Measurements from ENCODE around the gene ACYP2.
"Not testable (repeated sequence)": the region's sequence is repeated elsewhere in the genome, so short reads cannot be mapped to it uniquely, and the experiment has no call there.

ACYP2 gene

DNA sequence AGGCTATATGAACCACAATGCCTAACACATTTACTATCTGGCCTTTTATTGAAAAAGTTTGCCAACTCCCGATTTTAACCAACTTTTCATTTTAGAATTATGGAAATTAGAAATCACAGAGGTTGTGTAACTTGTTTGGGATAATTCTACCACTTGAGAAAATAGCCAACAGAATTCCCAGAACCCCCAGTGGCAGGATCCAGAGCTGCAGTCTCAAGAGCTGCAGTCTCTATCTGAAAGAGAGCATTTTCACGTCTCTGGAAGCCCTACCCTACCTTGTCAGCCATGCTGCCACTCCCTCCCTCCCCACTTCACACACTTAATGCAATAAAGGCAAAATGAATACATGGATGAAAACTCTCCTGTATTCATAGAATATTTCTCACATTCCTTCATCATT is 164.0 kb downstream of the ACYP2 start:
- no peak for DNase-seq

DNA sequence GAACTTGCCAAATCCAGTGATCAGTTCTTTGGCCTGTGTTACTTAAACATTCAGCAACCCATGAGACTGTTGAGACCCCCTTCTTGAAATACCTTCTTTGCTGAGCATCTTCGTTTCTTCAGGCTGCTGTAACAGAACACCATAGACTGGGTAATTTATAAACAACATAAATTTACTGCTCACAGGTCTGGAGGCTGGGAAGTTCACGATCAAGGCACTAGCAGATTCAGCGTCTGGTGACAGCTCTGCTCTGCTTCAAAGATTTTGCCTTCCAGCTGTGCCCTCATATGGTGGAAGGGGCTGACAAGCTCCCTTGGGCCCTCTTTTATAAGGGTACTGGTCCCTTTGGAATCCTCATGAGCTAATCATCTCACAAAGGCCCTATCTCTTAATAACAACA is 169.4 kb downstream of the ACYP2 start:
- DNase-seq = no peak

DNA sequence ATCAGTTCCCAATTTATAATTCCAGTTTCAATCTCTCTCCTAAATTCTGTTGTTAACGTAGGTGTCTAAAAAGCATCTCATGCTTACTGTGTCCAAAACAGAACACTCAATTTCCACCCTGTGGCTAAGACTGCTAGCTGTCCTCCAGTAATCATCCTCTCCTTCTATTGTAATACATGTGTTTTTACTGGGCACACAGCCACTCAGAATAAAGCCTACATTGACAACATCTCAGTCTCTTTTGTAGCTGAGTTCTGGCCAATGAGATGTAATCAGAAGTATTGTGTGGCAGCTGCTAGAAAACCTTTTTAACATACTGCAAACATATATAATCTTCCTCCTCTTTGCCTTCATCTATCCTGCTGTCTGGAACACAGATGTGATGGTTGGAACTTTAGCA is 170.0 kb downstream of the ACYP2 start:
- DNase-seq = no peak

DNA sequence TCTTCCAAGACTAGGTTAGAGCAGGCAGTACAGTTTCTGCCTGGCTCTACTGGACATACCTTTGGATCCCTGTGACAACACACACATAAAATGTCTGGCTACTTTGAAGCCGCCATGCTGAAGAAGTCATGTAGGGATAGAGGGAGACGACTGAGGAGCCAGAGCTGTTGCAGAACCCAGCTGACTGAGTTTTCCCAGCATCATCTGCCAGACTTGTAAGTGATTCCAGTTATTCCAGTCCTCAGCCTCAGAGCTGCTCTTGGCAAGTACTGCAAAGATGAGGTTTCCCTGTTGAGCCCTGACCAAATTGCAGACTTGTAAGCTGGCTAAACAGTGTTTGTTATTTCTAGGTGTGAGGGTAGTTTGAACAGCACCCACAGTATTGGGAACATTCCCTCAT is 172.1 kb downstream of the ACYP2 start:
- no peak for DNase-seq

DNA sequence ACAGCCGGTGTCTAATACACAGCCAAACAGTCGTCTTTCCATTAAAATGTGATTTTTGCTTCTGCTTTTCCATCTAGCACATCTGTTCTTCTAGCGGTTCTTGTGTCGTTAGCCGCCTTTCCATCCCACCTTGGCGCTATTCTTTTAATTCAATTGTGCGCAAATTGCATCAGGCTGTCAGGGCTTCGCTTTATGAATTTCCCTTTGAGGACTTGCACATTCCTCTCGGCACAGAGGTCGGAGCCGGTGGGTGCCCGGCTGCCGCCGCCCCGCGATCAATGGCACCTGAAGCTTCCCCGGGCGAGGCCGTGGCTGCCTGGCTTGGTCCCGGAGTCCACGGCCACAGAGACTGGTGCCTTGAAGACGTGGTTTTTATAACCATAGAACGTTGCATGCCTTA is 174.5 kb downstream of the ACYP2 start:
- DNase-seq = no peak

DNA sequence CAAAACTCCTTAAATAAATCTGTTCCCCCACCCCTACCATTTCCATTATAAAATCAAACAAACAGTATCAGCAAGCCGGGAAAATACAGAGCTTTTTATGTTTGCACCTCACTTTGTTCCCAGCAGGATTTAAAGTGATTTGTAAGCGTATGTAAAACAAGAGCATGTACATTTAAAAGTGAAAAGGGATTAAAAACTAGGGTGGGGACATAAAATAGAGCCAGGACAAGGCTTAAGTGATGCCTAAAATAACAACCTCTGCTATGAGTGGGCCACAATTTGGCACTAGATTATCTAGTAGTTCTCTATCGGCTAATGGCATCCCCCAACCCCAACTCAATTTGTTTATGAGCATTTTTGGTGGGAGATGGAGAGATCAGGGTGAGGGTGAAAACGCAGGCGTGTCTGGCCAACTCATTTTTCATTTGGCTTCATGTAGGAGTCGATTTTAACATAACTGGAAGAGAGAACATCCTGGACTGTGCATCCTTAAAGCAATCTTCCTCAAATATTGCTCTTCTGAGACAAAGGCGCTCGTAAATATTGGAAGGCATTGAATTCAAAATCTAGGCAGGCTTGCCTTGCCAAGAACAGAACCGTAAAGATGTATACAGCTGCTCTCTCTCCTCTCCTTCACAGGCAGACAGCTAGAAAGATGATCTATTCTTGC is 175.1 kb downstream of the ACYP2 start:
- no peak for DNase-seq

DNA sequence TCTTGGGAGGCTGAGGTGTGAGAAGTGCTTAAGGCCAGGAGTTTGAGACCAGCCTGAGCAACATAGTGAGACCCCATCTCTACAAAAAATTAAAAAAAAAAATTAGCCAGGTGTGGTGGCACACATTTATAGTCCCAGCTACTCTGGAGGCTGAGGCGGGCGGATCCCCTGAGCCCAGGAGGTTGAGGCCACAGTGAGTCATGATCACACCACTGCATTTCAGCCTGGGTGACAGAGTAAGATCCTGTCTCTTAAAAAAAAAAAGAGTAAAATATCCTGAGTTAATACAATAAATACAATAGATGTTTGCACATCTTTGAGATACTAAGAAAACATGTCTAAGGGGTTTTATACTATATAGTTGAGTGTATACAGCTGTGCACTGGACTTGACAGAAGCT is 179.2 kb downstream of the ACYP2 start:
- not testable (repeated sequence) for DNase-seq

DNA sequence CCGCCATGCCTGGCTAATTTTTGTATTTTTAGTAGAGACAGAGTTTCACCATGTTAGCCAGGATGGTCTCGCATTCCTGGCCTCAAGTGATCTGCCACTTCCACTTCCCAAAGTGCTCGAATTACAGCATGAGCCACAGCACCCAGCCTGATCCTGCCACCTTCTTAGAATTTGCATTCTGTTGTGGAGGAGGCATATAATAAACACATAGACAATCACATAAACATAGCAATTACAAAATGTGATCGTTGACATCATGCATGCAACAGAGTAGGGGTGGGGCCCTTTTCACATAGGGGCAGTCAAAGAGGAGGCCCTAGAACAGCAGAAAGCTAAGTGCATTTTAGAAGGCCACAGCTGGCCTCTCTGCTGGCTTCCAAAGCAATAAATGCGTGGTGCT is 180.5 kb downstream of the ACYP2 start:
- DNase-seq = no peak

DNA sequence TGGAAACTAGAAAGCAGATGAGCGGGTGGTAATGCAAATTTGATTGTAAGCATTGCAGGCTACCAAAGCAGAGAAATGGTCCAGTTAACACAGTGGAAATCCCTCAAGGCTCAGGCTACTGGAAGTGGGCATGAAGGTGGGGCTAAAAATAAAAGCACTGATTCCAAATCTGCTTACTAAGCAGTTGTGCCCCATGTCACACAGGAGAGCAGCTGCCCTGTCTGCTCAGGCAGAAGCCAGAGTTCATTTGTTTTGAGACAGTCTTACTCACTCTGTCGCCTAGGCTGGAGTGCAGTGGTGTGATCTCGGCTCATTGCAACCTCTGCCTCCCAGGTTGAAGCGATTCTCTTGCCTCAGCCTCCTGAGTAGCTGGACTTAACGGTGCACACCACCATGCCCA is 183.1 kb downstream of the ACYP2 start:
- no peak for DNase-seq

DNA sequence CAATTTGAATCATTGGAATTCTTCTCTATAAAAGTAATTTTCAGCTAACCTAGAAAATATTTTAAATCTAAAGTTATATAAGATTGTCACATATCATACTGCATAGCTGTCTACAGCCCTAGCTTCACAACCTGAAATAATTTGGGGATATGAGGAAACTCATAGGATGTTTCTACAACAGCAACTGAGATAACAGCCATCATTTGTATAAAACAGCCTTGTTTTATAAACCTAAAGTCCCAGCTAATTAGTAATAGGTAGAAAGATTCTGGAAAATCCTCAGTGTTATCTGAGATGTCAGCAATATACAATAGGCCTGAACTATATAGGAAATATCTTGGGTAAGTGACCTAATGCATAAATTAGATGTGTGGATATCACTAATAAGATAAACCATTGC is 188.2 kb downstream of the ACYP2 start:
- DNase-seq = no peak

DNA sequence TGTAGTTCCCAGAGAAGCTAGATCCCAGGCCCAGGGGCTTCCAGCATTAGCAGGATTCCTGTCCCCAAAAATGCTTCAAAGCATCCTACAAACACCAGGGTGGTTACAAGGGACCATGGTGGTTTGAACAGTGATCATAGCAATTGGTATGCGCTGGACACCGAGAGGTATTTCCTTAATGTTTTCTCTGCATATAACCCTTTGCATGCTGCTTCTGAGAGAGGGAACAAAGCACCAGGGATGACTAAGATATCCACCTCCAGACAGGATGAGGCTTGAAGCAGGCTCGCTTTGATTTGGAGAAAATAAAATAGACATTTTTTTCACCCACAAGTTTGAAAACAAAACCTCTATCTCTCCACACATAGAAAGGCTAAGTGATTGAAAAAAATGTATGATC is 191.1 kb downstream of the ACYP2 start:
- DNase-seq = no peak

DNA sequence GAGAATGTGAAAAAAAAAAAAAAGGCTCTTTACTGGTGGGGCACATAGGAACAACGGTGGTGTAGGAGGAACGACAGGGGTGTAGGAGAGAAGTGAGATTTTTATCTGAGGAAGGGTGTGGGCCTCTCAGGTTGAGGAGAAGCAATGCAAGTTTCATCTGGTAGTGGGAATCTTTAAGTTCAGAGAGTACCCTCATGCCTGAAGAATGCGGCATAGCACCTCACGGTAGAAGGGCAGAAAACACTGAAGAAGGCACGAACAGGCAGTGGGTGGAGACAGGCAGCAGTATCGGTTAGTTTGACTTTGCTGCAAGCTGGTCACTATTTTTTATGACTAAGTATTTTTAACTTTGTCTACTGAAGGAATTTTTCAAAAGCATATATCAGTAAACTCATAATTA is 192.8 kb downstream of the ACYP2 start:
- DNase-seq = no peak

DNA sequence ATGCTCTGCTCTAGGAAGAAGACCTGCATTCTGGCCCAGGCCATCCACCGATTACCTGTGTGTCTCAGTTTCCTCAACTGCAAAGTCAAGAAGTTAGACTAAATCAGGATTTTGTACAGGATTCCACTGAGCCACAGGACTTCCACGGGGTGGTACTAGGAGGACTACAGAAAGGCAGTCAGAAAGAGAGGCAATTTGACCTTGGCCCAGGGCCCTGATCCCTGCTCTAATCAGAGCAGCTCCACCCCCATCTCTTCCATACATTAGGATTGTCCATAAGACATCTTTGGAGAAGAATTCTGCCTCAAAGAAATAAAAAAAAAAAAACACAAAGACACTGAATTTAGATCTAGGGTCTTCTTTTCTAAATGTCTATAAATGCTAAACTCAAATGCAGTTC is 193.4 kb downstream of the ACYP2 start:
- no peak for DNase-seq

DNA sequence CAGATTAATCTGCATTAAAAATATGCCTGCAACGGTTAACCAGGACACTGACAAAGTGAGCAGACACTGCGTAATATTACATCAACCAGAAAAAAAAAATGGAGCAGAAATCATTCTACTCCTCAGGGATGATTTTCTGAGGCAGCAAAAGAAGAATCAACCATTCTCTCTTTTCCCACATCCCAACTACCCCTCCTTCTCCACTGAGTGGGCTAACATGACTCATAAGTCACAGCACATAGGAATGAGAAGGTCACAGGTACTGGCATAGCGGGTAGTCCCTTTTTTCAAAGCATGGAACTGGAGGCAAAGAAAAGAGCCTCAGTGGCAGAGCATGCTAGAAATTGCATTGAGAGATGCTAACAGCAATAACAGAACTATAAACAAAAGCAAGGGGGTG is 194.9 kb downstream of the ACYP2 start:
- DNase-seq = no peak

DNA sequence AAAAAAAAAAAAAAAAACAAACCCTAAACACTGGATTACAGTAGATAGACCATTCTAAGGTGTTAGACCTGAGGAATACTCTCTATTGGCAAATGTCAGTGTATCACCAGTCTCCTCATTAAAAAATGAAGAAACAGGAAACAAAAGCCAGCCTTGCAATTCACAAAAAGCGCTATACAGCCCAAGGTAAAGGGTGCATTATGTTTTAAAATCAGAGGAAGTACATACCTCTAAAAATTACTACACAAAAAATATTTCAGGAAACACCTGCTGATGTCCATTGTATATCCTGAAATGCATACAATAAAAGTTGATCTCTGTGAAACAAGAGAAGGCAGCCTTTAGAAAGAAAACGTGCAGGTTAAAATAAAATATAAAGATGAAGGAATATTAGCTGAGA is 195.5 kb downstream of the ACYP2 start:
- DNase-seq = no peak

DNA sequence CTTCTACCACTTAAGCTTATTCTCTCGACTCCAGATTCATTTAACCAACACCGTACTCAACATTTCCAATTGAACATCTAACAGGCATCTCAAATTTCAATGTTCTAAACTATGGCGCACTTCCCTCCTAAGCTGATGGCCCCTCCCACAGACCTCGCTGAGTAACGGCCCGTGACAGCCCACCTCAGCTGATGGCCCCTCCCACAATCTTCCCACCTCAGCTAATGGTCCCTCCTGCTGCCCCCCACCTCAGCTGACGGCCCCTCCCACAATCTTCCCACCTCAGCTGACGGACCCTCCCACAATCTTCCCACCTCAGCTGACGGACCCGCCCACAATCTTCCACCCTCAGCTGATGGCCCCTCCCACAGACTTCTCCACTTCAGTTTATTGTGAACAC is 197.7 kb downstream of the ACYP2 start:
- DNase-seq = no peak

DNA sequence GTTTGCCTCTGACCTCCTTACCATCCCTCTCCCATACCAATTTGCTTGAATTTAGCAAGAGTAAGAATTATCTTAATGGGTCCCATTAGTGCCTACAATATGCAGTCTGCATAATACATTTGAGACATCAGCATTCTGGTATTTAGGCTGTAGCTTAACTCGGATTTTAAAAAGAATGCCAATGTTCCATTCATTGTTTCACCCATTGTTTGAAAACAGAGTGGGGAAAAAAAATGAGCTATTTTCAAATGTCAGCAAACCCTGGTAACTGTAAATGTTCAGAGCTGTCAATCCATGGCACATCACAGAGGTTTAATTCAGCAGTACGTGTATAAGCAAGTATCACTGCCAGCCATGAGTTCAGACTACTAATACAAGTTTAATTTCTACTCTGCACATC is 202.6 kb downstream of the ACYP2 start:
- DNase-seq = no peak

DNA sequence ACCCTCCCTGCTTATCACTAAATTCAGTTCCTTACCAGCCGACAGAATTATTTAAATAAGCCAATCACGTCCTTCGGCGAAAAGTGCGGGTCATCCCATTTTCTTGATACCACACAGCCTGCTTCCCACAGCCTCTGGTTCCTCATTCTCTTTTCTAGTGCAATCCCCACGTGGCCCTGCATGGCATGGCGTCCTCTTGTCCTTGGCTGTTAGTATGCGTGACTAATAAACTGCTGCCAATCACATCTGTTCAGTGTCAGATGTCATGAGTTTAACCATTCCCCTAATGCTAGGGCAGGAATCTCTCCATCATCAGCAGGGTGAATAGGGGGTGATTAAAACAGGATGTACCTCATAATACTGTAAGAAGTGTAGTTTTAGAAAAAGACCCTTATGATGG is 203.4 kb downstream of the ACYP2 start:
- DNase-seq = no peak

DNA sequence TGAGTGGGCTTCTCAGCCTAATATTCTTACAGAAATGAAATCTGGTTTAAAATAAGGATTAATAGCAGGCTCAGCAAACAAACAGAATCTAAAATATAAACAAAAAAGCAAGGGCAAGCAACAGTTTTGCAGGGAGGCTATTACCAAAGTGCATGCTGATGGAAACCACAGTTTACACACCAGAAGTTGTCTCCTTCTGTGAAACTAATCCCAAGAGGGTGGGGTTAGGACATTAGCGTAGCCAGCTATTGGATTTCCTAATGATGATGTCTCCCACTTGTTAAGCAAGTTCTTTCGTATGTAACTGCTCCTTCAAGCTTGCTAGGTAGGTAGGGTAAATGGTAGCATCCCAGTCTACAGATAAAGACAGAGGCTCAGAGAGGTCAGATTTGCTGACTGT is 205.6 kb downstream of the ACYP2 start:
- DNase-seq = no peak

DNA sequence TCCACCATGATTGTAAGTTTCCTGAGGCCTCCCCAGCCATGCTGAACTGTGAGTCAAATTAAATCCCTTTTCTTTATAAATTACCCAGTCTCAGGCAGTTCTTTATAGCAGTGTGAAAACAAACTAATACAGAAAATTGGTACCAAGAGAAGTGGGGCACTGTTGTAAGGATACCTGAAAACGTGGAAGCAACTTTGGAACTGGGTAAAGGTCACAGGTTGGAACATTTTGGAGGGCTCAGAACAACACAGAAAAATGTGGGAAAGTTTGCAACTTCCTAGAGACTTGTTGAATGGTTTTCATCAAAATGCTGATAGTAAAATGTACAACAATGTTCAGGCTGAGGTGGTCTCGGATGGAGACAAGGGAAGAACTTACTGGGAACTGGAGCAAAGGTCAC is 209.1 kb downstream of the ACYP2 start:
- DNase-seq = not testable (repeated sequence)

DNA sequence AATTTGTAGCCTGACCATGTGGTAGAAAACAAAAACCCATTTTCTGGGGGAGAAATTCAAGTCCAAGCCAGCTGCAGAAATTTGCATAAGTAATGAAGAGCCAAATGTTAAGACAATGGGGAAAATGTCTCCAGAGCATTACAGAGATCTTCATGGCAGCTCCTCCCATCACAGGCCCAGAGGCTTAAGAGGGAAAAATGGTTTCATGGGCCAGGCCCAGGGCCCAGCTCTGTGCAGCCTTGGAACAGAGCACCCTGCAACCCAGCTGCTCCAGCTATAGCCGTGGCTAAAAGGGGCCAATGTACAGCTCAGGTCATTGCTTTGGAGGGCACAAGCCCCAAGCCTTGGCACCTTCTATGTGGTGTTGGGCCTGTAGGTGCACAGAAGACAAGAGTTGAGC is 209.7 kb downstream of the ACYP2 start:
- DNase-seq = no peak

DNA sequence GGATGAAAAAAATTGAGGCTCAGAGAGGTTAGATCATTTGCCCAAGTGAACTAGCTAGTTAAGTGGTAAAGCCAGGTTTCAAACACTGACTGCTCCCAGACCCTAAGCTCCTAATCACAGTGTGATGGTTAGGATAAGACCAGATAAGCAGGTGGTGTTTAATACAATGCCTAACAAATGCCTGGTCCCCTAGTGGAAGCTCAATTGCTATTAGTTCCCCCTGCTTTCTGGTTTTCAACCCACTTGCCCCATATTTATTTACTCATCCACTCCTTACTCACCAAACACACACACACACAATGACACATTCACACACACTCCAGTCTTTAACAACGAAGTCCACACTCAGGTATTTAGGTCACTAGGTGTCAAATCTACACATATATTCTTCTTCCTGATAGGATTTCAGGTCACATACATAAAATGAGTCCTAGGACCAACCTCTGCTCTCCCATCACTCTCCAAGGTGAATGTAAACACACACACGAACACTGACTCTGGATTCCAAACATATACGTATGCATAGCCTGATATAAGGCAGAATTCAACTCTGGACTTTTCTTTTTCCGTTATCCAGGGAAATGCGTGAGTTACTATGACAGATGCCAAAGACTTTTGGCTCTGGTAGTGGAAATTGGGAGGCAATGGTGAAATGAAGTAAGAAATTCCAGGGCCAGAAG is 214.2 kb downstream of the ACYP2 start:
- DNase-seq = no peak

DNA sequence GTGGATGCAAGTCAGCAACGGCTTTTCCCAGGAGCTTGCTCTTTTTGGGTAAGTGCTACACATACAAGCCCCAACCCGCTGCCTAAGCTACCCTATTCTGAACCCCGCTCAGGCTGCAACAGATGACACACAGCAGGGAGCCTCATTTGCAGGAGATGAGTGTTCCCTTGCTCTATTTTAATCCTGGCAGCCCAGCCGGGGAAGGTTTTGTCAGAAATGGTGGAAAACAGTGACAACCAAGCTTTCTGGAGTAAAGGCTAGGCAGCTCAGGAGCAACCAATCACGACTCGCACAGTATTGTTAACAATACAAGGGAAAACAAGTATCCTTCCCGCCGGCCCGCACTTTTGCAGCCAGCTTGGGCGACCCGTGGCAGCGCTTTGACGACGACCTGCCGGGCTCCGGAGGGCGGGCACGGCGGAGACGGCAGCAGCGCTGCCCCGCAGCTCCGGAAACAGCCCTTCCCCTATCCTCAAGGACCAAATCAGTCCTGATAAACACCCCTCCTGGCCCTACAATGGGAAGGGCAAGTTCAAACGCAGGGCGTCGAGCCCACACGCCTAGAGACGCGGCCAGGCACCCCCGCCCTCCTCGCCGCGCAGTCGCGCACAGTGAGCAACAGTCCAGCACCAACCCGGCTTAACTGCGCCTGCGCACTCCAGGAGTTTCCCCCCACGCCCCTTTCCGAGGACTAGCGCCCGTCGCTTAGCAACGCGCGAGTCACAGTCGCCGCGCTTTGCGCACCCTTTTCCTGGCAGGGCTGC is 214.9 kb downstream of the ACYP2 start:
- peak; percentile 87 for DNase-seq
